HUES48 (cell line): ENCODE data around the gene PRR13.
"Not testable (repeated sequence)": the region's sequence is repeated elsewhere in the genome, so short reads cannot be mapped to it uniquely, and the experiment has no call there.

Experiments used
- H3K27ac ChIP-seq: one replicate; pipeline ENCODE4 v1.7.0; 2013; ENCODE audit warnings: low read depth, low read length, inconsistent platforms
- H3K27me3 ChIP-seq: 2 replicates; pipeline ENCODE4 v1.6.1; 2013; ENCODE audit warnings: mild to moderate bottlenecking, low read length; ENCODE audit not compliant: control insufficient read depth, insufficient read depth
- H3K36me3 ChIP-seq: 2 replicates; pipeline ENCODE4 v1.6.1; 2013; ENCODE audit warnings: low read length; ENCODE audit not compliant: control insufficient read depth, insufficient read depth
- H3K4me1 ChIP-seq: 2 replicates; pipeline ENCODE4 v1.6.1; 2013; ENCODE audit warnings: mild to moderate bottlenecking, low read length; ENCODE audit not compliant: control insufficient read depth, insufficient read depth
- H3K4me3 ChIP-seq: 2 replicates; pipeline ENCODE4 v1.5.1; 2013; ENCODE audit warnings: mild to moderate bottlenecking, low read depth, low read length
- H3K9ac ChIP-seq: 2 replicates; pipeline ENCODE4 v1.6.1; 2013; ENCODE audit warnings: mild to moderate bottlenecking, low read depth, low read length, moderate library complexity
- H3K9me3 ChIP-seq: 2 replicates; pipeline ENCODE4 v1.6.1; 2013; ENCODE audit warnings: low read length; ENCODE audit not compliant: control insufficient read depth, insufficient read depth

Gene PRR13

DNA sequence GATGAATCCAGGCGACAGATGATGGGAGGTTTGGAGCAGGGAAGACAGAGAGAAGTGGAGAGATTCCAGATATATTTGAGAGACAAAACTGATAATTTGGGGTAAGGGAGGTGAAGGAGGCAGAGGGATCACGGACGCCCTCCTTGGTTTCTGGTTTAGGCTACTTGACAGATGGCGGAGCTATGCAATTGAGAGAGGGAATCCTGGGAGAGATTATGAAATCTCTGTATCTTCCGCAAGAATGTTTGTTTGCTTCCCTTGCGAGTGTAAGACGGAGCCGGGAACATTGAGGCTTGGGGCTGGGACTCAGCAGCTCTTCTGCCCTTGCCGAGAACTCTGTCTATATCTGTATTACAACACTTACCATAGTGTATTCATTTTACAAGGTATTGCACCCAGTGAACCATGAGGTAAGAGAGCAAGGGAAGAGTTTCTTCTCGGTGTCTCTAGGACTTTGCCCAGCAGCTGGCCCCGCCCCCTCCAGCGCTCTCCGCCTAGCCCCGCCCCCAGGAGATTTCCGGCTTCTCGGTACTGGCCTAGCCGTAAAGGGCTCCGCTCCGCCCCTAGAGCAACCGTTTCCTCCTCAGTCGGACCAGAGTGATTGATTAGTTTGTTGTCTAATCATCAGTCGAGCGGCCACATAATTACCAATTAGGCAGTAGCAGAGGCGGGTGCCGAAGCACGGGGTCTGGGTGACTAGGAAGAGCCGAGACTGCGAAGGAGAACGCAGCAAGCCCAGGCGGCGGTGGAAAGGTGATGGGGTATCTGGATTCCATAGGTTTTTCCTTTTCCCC, at the start of gene PRR13:
Gene PRR13, plus strand, starts transcription at position 695 of the 794 bp plus-strand sequence. CDS start 981 bp downstream, outside the sequence.
- H3K9me3 ChIP-seq = no peaks in the 10 kb centered on the region
- no peaks in the 10 kb centered on the region for H3K27me3 ChIP-seq
- H3K4me3 ChIP-seq = peak within 1 kb of the TSS; percentile 85
- peaks cover 23% of the 10 kb centered on the region for H3K36me3 ChIP-seq
- H3K27ac ChIP-seq = peak within 1 kb of the TSS; percentile 91
- peaks cover 7% of the 10 kb centered on the region; the same call in 1 of the 2 replicates for H3K4me1 ChIP-seq
- peak within 1 kb of the TSS; percentile 66 for H3K9ac ChIP-seq

DNA sequence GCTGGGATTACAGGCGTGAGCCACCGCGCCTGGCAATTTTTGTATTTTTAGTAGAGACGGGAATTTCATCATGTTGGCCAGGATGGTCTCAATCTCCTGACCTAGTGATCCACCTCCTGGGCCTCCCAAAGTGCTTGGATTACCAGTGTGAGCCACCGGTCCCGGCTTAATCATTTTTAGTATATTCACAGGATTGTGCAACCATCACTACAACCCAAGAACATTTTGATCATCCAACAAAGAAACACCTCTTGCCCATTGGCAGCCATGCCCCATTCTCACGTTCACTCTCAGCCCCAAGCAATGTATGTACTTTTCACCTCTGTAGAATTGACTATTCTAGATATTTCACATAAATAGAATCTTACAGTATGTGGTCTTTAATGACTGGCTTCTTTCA, 41.6 kb upstream of the PRR13 start:
- H3K9ac ChIP-seq = no peak overlapping the region
- H3K4me3 ChIP-seq = no peak overlapping the region
- H3K27me3 ChIP-seq = no peaks in the 10 kb centered on the region
- H3K36me3 ChIP-seq = peaks cover 16% of the 10 kb centered on the region; the same call in 1 of the 2 replicates
- H3K27ac ChIP-seq = no peak overlapping the region
- H3K4me1 ChIP-seq = no peaks in the 10 kb centered on the region
- no peaks in the 10 kb centered on the region for H3K9me3 ChIP-seq

- not testable (repeated sequence) for H3K27ac ChIP-seq, H3K4me1 ChIP-seq, H3K4me3 ChIP-seq, H3K27me3 ChIP-seq, H3K9ac ChIP-seq, H3K9me3 ChIP-seq
- H3K36me3 ChIP-seq = peaks cover 23% of the 10 kb centered on the region
Measured at GRCh38 chr12:53402351-53402750, 39.2 kb upstream of the PRR13 start.

DNA sequence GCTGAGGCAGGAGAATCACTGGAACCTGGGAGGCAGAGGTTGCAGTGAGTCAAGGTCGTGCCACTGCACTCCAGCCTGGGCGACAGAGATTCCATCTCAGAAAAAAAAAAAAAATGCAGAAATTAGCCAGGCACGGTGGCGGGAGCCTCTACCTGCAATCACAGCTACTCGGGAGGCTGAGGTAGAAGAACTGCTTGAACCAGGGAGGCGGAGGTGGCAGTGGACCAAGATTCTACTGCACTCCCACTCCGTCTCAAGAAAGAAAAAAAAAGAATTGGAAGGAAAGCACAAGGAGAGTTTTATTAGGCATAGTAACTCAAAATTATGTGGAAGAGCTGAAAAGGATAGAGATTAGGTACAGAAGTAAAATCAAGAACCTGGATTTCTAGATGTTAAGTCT, 38.7 kb upstream of the PRR13 start:
- H3K27ac ChIP-seq = no peak overlapping the region
- H3K4me3 ChIP-seq = no peak overlapping the region
- H3K27me3 ChIP-seq = no peaks in the 10 kb centered on the region
- no peaks in the 10 kb centered on the region for H3K4me1 ChIP-seq
- no peaks in the 10 kb centered on the region for H3K9me3 ChIP-seq
- no peak overlapping the region for H3K9ac ChIP-seq
- H3K36me3 ChIP-seq = peaks cover 23% of the 10 kb centered on the region

- Histone ChIP-seq H3K27ac (no peak overlapping the region), H3K4me3 (no peak overlapping the region), H3K27me3 (no peaks in the 10 kb centered on the region), H3K36me3 (peaks cover 60% of the 10 kb centered on the region), H3K9ac (no peak overlapping the region), H3K9me3 (no peaks in the 10 kb centered on the region), H3K4me1 (peaks cover 8% of the 10 kb centered on the region)
Measured at GRCh38 chr12:53410951-53411350, 30.6 kb upstream of the PRR13 start.

- Histone ChIP-seq H3K27ac (no peak overlapping the region), H3K27me3 (no peaks in the 10 kb centered on the region), H3K9me3 (no peaks in the 10 kb centered on the region), H3K4me1 (peaks cover 12% of the 10 kb centered on the region), H3K36me3 (peaks cover 48% of the 10 kb centered on the region), H3K4me3 (no peak overlapping the region), H3K9ac (no peak overlapping the region)
Measured at GRCh38 chr12:53413485-53414204, 27.9 kb upstream of the PRR13 start.

- Histone ChIP-seq H3K27ac (peak overlapping the region; percentile 75), H3K9me3 (no peaks in the 10 kb centered on the region), H3K4me3 (no peak overlapping the region), H3K27me3 (no peaks in the 10 kb centered on the region), H3K36me3 (peaks cover 36% of the 10 kb centered on the region), H3K4me1 (peaks cover 12% of the 10 kb centered on the region), H3K9ac (no peak overlapping the region)
Measured at GRCh38 chr12:53414756-53415417, 26.6 kb upstream of the PRR13 start.

DNA sequence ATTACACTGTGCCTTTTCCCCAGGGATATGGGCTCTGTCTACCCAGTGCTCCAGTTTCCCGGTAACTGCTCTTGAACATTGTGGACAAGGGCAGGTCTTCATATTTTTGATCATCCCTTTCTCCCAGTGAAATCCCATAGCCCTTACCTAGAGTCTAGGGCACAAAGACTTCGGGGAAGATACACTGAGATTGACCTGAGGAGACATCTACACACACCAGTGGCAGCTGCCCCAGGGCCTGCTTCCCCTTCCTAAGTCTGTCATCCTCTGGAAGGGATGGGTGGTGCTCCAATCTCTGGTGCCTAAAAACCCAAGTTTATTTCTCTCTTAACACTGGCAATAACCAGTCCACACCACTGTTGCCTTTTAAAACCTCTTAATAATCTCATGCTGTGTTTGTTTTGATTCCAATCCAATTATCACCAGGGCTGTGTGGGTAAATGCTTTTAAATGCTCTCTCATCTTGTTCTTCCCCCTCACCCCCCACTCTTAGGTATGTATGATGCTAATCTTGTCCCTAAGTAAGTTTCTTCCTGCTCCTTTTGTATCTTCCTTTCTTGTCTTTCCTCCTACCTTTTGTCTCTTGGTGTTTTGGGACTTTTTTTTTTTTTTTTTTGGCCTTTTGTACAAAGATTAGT, 25.7 kb upstream of the PRR13 start:
- H3K9me3 ChIP-seq, H3K27me3 ChIP-seq, H3K4me3 ChIP-seq, H3K9ac ChIP-seq: not testable (repeated sequence)
- peak overlapping the region; percentile 75 for H3K27ac ChIP-seq
- H3K4me1 ChIP-seq = peaks cover 17% of the 10 kb centered on the region
- peaks cover 31% of the 10 kb centered on the region for H3K36me3 ChIP-seq

GRCh38 chr12:53417291-53417816, 24.2 kb upstream of the PRR13 start:
- H3K27ac ChIP-seq, H3K27me3 ChIP-seq: not testable (repeated sequence)
- H3K4me1 ChIP-seq = peaks cover 21% of the 10 kb centered on the region

GRCh38 chr12:53418221-53418620, 23.3 kb upstream of the PRR13 start:
- peaks cover 21% of the 10 kb centered on the region for H3K4me1 ChIP-seq
- no peak overlapping the region for H3K9ac ChIP-seq
- H3K27me3 ChIP-seq = no peaks in the 10 kb centered on the region
- peaks cover 9% of the 10 kb centered on the region for H3K36me3 ChIP-seq
- H3K9me3 ChIP-seq = no peaks in the 10 kb centered on the region
- H3K4me3 ChIP-seq = no peak overlapping the region
- no peak overlapping the region for H3K27ac ChIP-seq

More at GRCh38 chr12:53417291-53417816, 24.2 kb upstream of the PRR13 start:
- H3K9ac ChIP-seq, H3K9me3 ChIP-seq, H3K4me3 ChIP-seq: not testable (repeated sequence)
- peaks cover 18% of the 10 kb centered on the region for H3K36me3 ChIP-seq
